Right atrium auricular region (tissue), 2 donors: ENCODE results near the gene DLX1. TPM values are rescaled to one million over a fixed set of nuclear protein-coding genes. Genes with fewer than 3 reads are reported as not detected.

ENCODE experiments used
- DNase-seq: peaks from one replicate; pipeline ENCODE4 v3.0.0-alpha.2; 2019; ENCODE audit warnings: low spot score
- H3K27ac ChIP-seq, 2 donors: fragments of 200-600 bp; sonication (generic); 1 replicate in 1 of 2; 2 replicates in 1 of 2; pipeline ENCODE4 v1.5.1; 2016 to 2019
- H3K27me3 ChIP-seq, 2 donors: fragments of 200-600 bp; sonication (generic); one replicate each; pipeline versions ENCODE4 v1.5.1 to v1.6.0; 2017 to 2019
- H3K36me3 ChIP-seq: fragments of 200-600 bp; sonication (generic); one replicate; pipeline ENCODE4 v1.5.1; 2016
- H3K4me1 ChIP-seq, 2 donors: fragments of 200-600 bp; sonication (generic); one replicate each; pipeline versions ENCODE4 v1.5.1 to v1.6.0; 2017 to 2019
- H3K4me3 ChIP-seq, 2 donors: fragments of 200-600 bp; sonication (generic); 1 replicate in 1 of 2; 2 replicates in 1 of 2; pipeline ENCODE4 v1.5.1; 2017 to 2019; ENCODE audit warnings: mild to moderate bottlenecking in 1 of 2, moderate library complexity in 1 of 2
- H3K9me3 ChIP-seq, 2 donors: fragments of 200-600 bp; sonication (generic); one replicate each; pipeline ENCODE4 v1.5.1; 2019
- total RNA-seq, 2 donors: library from RNA; depleted of rRNA; stranded (reverse); fragments of >200 nt; gene quantifications; one replicate each; pipeline ENCODE4 v1.1.0, GENCODE V29; 2016
- TF ChIP-seq, protein P1 (sequence below), 2 donors: fragments of 200-600 bp; sonication (generic); IDR thresholded peaks; one replicate each; pipeline ENCODE4 v1.5.1; 2019; ENCODE audit warnings: antibody characterized with exemption in 2 of 2

The DLX1 gene
- total RNA-seq, 2 donors from 2014 or later, result not detected

DNA sequence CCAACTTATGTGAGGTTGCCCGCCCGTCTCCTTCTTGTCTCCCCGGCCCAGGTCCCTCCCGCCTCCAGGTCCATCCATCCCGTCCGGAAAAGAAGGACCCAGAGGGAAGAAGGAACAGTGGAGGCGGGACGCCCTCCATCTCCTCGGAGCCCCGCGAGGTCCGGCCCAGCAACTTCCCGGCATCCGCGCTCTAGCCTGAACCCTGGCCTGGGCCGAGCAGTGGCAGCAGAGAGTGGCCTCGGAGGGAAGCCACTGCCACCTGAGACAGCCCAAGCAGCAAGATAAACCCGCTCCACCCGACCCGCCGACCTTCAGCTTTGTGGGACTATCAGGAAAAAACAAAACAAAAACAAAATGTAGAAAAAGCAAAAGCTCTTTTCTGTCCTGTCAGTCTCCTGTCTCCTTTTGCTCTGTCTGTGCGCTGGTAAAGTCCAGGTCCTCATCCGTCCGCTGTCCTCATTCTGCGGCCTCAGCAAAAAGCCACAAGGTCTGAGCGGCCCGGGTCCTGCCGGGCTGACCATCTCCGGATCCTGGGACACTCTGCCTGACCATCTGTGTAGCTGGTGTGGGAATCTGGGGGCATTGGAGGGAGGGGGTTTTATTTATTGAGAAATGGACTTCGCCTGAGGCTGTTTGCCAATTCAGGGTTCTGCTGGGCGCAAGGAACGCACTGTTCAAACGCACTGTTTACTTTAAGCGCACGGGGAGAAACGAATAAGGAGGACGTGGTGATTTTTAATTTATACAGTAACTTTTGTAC lies 3.1 kb downstream of the DLX1 start:
- DNase-seq, result no peak
- peaks cover 0 to 34% of the 10 kb centered on the region in 2 donors for H3K4me1 ChIP-seq
- no peaks in the 10 kb centered on the region for H3K9me3 ChIP-seq
- H3K27ac ChIP-seq, result no peak overlapping the region
- no peak overlapping the region for H3K4me3 ChIP-seq
- no peaks in the 10 kb centered on the region for H3K36me3 ChIP-seq
- peaks cover 88 to 99% of the 10 kb centered on the region in 2 donors for H3K27me3 ChIP-seq
- TF ChIP-seq, protein P1, sequence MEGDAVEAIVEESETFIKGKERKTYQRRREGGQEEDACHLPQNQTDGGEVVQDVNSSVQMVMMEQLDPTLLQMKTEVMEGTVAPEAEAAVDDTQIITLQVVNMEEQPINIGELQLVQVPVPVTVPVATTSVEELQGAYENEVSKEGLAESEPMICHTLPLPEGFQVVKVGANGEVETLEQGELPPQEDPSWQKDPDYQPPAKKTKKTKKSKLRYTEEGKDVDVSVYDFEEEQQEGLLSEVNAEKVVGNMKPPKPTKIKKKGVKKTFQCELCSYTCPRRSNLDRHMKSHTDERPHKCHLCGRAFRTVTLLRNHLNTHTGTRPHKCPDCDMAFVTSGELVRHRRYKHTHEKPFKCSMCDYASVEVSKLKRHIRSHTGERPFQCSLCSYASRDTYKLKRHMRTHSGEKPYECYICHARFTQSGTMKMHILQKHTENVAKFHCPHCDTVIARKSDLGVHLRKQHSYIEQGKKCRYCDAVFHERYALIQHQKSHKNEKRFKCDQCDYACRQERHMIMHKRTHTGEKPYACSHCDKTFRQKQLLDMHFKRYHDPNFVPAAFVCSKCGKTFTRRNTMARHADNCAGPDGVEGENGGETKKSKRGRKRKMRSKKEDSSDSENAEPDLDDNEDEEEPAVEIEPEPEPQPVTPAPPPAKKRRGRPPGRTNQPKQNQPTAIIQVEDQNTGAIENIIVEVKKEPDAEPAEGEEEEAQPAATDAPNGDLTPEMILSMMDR (IDR thresholded peaks at IDR 0.05), result no peak

DNA sequence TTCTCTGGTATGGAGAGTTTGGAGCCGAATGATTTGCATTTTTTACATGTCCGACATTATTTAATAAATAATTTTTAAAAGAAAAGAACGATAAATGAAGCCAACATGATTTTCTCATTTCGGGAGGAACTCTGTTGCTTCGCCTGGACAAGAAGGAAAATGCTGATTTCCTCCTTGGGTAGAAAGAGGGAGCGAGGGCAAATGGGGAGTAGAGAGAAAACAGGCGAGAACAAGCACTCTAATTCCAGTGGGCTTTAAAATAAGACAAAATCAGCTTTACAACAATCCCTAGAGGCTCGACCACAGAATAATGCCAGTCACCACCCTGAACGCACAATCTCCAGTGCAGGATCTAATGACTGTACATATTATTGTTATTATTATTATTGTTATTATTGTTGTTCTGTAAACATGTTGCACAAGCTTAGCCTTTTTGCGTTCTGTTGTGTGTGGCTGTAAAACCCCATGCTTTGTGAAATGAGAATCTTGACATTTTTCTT lies 3.7 kb downstream of the DLX1 start:
- H3K27me3 ChIP-seq, result peaks cover 87 to 99% of the 10 kb centered on the region in 2 donors
- peaks cover 0 to 36% of the 10 kb centered on the region in 2 donors for H3K4me1 ChIP-seq
- H3K36me3 ChIP-seq, result no peaks in the 10 kb centered on the region
- no peak for DNase-seq
- H3K4me3 ChIP-seq, result no peak overlapping the region
- TF ChIP-seq, protein P1 (IDR thresholded peaks at IDR 0.05), result no peak
- H3K9me3 ChIP-seq, result no peaks in the 10 kb centered on the region
- no peak overlapping the region for H3K27ac ChIP-seq

DNA sequence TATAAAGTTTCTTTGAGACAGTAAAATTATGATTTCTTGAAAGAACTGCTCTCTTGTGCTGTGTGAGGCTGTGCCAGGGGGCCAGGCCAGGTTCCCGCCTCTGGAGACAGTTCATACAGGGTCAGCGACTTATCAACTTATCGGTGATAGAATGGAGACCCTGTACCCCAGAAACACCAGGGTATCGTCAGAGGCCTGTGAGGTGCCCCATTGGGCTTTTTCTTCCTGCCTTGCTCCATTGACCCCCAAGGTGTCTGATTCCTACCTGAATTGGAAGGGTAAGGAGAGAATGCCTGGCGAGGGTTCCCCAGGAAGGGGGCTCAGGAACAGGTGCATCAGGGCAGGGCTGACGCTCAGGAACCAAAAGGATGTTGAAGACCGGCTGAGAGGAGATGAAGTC lies 4.3 kb downstream of the DLX1 start:
- Histone ChIP-seq H3K27me3 (peaks cover 87 to 99% of the 10 kb centered on the region in 2 donors), H3K36me3 (no peaks in the 10 kb centered on the region), H3K27ac (no peak overlapping the region), H3K4me3 (no peak overlapping the region), H3K4me1 (peaks cover 0 to 36% of the 10 kb centered on the region in 2 donors), H3K9me3 (no peaks in the 10 kb centered on the region)
- DNase-seq, result no peak
- TF ChIP-seq, protein P1 (IDR thresholded peaks at IDR 0.05), result no peak

DNA sequence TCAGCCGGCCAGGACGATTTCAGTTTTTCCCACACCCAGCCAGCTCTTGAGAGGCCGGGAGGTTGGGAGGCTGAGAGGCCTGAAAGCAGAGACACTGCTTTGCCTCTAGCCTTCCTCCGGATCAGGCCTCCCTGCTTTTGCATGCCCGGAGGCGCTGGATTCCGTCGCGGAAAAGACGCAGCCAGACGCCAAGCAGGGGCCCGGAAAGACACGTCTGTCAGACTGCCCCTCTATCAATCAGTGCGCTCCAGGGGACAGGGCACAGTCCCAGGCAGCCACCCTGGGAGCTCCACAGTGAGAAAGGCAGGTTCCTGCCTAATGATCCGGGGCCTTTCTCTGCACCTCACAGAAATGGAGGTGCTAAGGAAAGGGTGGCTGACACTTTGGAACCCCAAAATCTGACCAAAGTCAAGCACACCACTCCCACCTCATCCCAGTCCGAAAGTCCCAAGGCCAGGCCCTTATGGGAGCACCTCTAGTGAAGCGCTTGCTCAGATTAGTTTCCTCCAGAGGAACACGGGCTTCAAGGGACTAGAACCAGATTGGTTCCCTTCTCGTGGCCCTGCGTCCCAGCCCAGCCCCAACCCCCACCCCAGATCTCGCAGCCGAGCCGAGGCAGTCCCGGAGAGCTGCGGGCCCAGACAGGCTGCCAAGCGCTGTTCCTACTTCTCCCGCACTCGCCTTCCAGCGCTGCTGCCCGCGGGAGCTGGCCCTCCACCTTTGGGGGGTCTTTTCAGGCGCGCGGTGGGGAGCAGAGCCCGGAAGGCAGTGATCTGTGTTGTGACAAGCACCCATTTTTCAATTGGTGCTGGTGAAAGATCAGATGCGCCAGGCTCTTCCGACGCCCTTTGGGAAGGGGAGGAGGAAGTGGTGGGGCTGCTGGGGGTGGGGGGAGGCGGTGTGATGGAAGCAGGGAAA lies 5.0 kb downstream of the DLX1 start:
- H3K27me3 ChIP-seq, result peaks cover 86 to 99% of the 10 kb centered on the region in 2 donors
- TF ChIP-seq, protein P1 (IDR thresholded peaks at IDR 0.05), result no peak
- H3K27ac ChIP-seq, result no peak overlapping the region
- no peak overlapping the region for H3K4me3 ChIP-seq
- peaks cover 0 to 36% of the 10 kb centered on the region in 2 donors for H3K4me1 ChIP-seq
- no peak for DNase-seq
- H3K9me3 ChIP-seq, result no peaks in the 10 kb centered on the region
- H3K36me3 ChIP-seq, result no peaks in the 10 kb centered on the region

DNA sequence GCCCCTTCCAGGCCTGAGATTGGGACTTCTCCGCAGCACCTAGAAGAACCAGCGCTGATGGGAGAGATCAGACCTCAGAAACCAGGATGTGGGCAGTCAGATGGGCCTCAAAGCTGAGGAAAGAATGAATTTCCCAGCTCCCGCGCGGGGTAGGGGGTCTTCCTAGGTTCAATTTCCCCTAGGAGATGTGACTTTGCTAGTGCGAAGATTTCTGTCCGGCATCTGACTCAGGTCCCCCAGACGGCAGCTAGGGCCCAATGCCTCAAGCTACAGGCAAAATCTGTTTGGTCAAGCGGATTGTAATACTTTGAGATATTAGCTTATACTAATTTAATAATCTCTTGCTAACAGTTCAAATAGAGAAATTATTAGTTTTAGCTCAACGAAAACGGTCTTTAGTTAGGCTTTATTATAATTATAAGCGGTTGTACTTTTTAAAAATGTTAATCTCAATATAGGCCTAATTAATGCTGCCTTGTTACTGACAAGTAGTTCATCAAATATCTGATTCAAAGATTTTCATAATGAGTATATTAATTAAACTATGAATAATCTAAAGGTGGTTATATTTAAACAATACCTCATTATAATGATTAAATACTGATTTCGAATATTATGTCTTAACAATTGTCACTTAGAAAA lies 5.8 kb downstream of the DLX1 start:
- Histone ChIP-seq H3K4me1 (peaks cover 0 to 36% of the 10 kb centered on the region in 2 donors), H3K9me3 (no peaks in the 10 kb centered on the region), H3K4me3 (no peak overlapping the region), H3K36me3 (no peaks in the 10 kb centered on the region), H3K27ac (no peak overlapping the region), H3K27me3 (peaks cover 86 to 99% of the 10 kb centered on the region in 2 donors)
- no peak for DNase-seq
- TF ChIP-seq, protein P1 (IDR thresholded peaks at IDR 0.05), result no peak
